ENCODE data around the gene RNASE9. TPM values are rescaled to one million over a fixed set of nuclear protein-coding genes. Genes with fewer than 3 reads are reported as not detected.
"Not testable (repeated sequence)": the region's sequence is repeated elsewhere in the genome, so short reads cannot be mapped to it uniquely, and the experiment has no call there.

RNASE9 gene
- total RNA-seq, 3 donors from 2014 or later: not detected

GRCh38 chr14:20522332-20522731 lies 38.5 kb downstream of the RNASE9 start:
- Mint-ChIP-seq H3K4me3 (no peak overlapping the region), H3K9me3 (no peaks in the 10 kb centered on the region), H3K4me1 (ENCODE audit: low read depth) (no peaks in the 10 kb centered on the region), H3K27me3 (ENCODE audit: low read depth) (no peaks in the 10 kb centered on the region), H3K36me3 (ENCODE audit: insufficient read depth) (no peaks in the 10 kb centered on the region)
- DNase-seq (no peak), ATAC-seq (no peak)

- no peak for ATAC-seq
- H3K27me3 Mint-ChIP-seq (ENCODE audit: low read depth): no peaks in the 10 kb centered on the region
- no peak overlapping the region for H3K4me3 Mint-ChIP-seq
- DNase-seq: no peak
- no peaks in the 10 kb centered on the region for H3K4me1 Mint-ChIP-seq (ENCODE audit: low read depth)
- no peaks in the 10 kb centered on the region for H3K36me3 Mint-ChIP-seq (ENCODE audit: insufficient read depth)
- no peaks in the 10 kb centered on the region for H3K9me3 Mint-ChIP-seq
Measured at GRCh38 chr14:20516921-20517320, 43.9 kb downstream of the RNASE9 start.

- no peaks in the 10 kb centered on the region for H3K27me3 Mint-ChIP-seq (ENCODE audit: low read depth)
- H3K4me1 Mint-ChIP-seq (ENCODE audit: low read depth): no peaks in the 10 kb centered on the region
- H3K4me3 Mint-ChIP-seq: no peak overlapping the region
- DNase-seq (no peak), ATAC-seq (no peak)
- H3K9me3 Mint-ChIP-seq: no peaks in the 10 kb centered on the region
- no peaks in the 10 kb centered on the region for H3K36me3 Mint-ChIP-seq (ENCODE audit: insufficient read depth)
Measured at GRCh38 chr14:20515846-20516245, 45.0 kb downstream of the RNASE9 start.

- H3K36me3 Mint-ChIP-seq (ENCODE audit: insufficient read depth): no peaks in the 10 kb centered on the region
- H3K27me3 Mint-ChIP-seq (ENCODE audit: low read depth): peaks cover 2% of the 10 kb centered on the region
- H3K4me1 Mint-ChIP-seq (ENCODE audit: low read depth): no peaks in the 10 kb centered on the region
- no peaks in the 10 kb centered on the region for H3K9me3 Mint-ChIP-seq
- no peak for ATAC-seq
- H3K4me3 Mint-ChIP-seq: no peak overlapping the region
- DNase-seq: no peak
Measured at GRCh38 chr14:20512177-20512905, 48.5 kb downstream of the RNASE9 start.

- H3K36me3 Mint-ChIP-seq (ENCODE audit: insufficient read depth): no peaks in the 10 kb centered on the region
- no peak for ATAC-seq
- peaks cover 2% of the 10 kb centered on the region for H3K27me3 Mint-ChIP-seq (ENCODE audit: low read depth)
- H3K4me1 Mint-ChIP-seq (ENCODE audit: low read depth): peaks cover 4% of the 10 kb centered on the region
- no peak for DNase-seq
- H3K9me3 Mint-ChIP-seq: no peaks in the 10 kb centered on the region
- H3K4me3 Mint-ChIP-seq: no peak overlapping the region
Measured at GRCh38 chr14:20508367-20508766, 52.5 kb downstream of the RNASE9 start.

GRCh38 chr14:20507537-20507936 lies 53.3 kb downstream of the RNASE9 start:
- not testable (repeated sequence) for H3K36me3 Mint-ChIP-seq (ENCODE audit: insufficient read depth); H3K27me3 Mint-ChIP-seq (ENCODE audit: low read depth); ATAC-seq; H3K9me3 Mint-ChIP-seq; DNase-seq; H3K4me1 Mint-ChIP-seq (ENCODE audit: low read depth); H3K4me3 Mint-ChIP-seq

GRCh38 chr14:20506752-20507151 lies 54.1 kb downstream of the RNASE9 start:
- not testable (repeated sequence) for H3K4me3 Mint-ChIP-seq; H3K9me3 Mint-ChIP-seq; H3K4me1 Mint-ChIP-seq (ENCODE audit: low read depth); H3K27me3 Mint-ChIP-seq (ENCODE audit: low read depth); H3K36me3 Mint-ChIP-seq (ENCODE audit: insufficient read depth); DNase-seq; ATAC-seq

- DNase-seq; H3K9me3 Mint-ChIP-seq; H3K4me3 Mint-ChIP-seq; H3K4me1 Mint-ChIP-seq (ENCODE audit: low read depth); ATAC-seq; H3K27me3 Mint-ChIP-seq (ENCODE audit: low read depth); H3K36me3 Mint-ChIP-seq (ENCODE audit: insufficient read depth): not testable (repeated sequence)
Measured at GRCh38 chr14:20506276-20506675, 54.6 kb downstream of the RNASE9 start.

Other genes with a start within 250 kb of the RNASE9 start
- gene CCNB1IP1, start 227.8 kb downstream of the RNASE9 start, total RNA-seq: 10 to 100 TPM; 28.9 to 38.0 (median 33.0) TPM
- gene PARP2, start 217.4 kb downstream of the RNASE9 start, total RNA-seq: 10 to 100 TPM; 16.9 to 22.9 (median 22.1) TPM
- 10 to 100 TPM; 14.7 to 21.7 (median 19.3) TPM for gene TEP1, start 147.5 kb downstream of the RNASE9 start, total RNA-seq
- under 1 TPM in 1 of 3 donors, not detected in 2; 0.05 TPM for gene KLHL33, start 124.9 kb downstream of the RNASE9 start, total RNA-seq
- 10 to 100 TPM; 73.4 to 86.5 (median 75.4) TPM for gene OSGEP, start 106.2 kb downstream of the RNASE9 start, total RNA-seq
- gene APEX1, start 105.8 kb downstream of the RNASE9 start, total RNA-seq: 100 to 1,000 TPM; 265 to 309 (median 300) TPM
- 10 to 100 TPM; 33.6 to 43.4 (median 39.9) TPM for gene PIP4P1, start 99.6 kb downstream of the RNASE9 start, total RNA-seq
- 100 to 1,000 TPM; 198 to 236 (median 221) TPM for gene PNP, start 91.6 kb downstream of the RNASE9 start, total RNA-seq
- under 1 TPM in 2 of 3 donors, not detected in 1; 0.16 to 0.30 TPM for gene RNASE10, start 55.5 kb downstream of the RNASE9 start, total RNA-seq
- not detected for gene RNASE11, start 27.0 kb upstream of the RNASE9 start, total RNA-seq
- not detected for gene RNASE12, start 30.3 kb upstream of the RNASE9 start, total RNA-seq
- gene OR6S1, start 80.6 kb upstream of the RNASE9 start, total RNA-seq: not detected
- under 1 TPM; 0.08 to 0.18 (median 0.15) TPM for gene RNASE4, start 123.5 kb upstream of the RNASE9 start, total RNA-seq
- gene ANG, start 127.7 kb upstream of the RNASE9 start, total RNA-seq: under 1 TPM in 1 of 3 donors, not detected in 2; 0.19 TPM
- gene EDDM3A, start 184.8 kb upstream of the RNASE9 start, total RNA-seq: not detected
- gene EDDM3B, start 207.4 kb upstream of the RNASE9 start, total RNA-seq: not detected
- under 1 TPM in 2 of 3 donors, not detected in 1; 0.18 to 0.43 TPM for gene RNASE6, start 220.2 kb upstream of the RNASE9 start, total RNA-seq
- under 1 TPM; 0.40 to 0.78 (median 0.63) TPM for gene RNASE1, start 241.8 kb upstream of the RNASE9 start, total RNA-seq